Loucy (cell line): ENCODE measurements around the gene PYGB.

ENCODE experiments used
- H2AFZ ChIP-seq: fragments of 200-600 bp; sonication (generic); 2 replicates; pipeline ENCODE4 v1.6.0; 2016; ENCODE audit warnings: antibody characterized with exemption, mild to moderate bottlenecking, low read length, moderate library complexity
- H3F3A ChIP-seq: fragments of 200-600 bp; 2 replicates; pipeline ENCODE4 v1.6.0; 2016; ENCODE audit warnings: antibody characterized with exemption, low read depth, mild to moderate bottlenecking
- H3K27me3 ChIP-seq: fragments of 200-600 bp; sonication (generic); 2 replicates; pipeline ENCODE4 v1.6.1; 2014; ENCODE audit warnings: low read length, mild to moderate bottlenecking; ENCODE audit not compliant: insufficient read depth, poor library complexity, severe bottlenecking
- H3K36me3 ChIP-seq: fragments of 200-600 bp; sonication (generic); 2 replicates; pipeline ENCODE4 v1.6.1; 2016; ENCODE audit warnings: low read length; ENCODE audit not compliant: insufficient read depth
- H3K4me1 ChIP-seq: fragments of 200-600 bp; sonication (generic); 2 replicates; pipeline ENCODE4 v1.5.1; 2014; ENCODE audit warnings: low read length, mild to moderate bottlenecking; ENCODE audit not compliant: insufficient read depth, poor library complexity, severe bottlenecking
- H3K4me2 ChIP-seq: fragments of 200-600 bp; sonication (generic); 2 replicates; pipeline ENCODE4 v1.6.0; 2014; ENCODE audit warnings: antibody characterized with exemption, low read length, low read depth, mild to moderate bottlenecking; ENCODE audit not compliant: poor library complexity, severe bottlenecking
- H3K4me3 ChIP-seq: fragments of 200-600 bp; sonication (generic); 2 replicates; pipeline ENCODE4 v1.5.1; 2014; ENCODE audit warnings: low read length, mild to moderate bottlenecking, mixed read lengths; ENCODE audit not compliant: poor library complexity, severe bottlenecking
- H3K79me2 ChIP-seq: fragments of 200-600 bp; sonication (generic); 2 replicates; pipeline ENCODE4 v1.6.1; 2014; ENCODE audit warnings: low read length; ENCODE audit not compliant: insufficient read depth
- H3K9ac ChIP-seq: fragments of 200-600 bp; sonication (generic); 2 replicates; pipeline ENCODE4 v1.6.0; 2014; ENCODE audit warnings: mild to moderate bottlenecking, low read depth, low read length, moderate library complexity; ENCODE audit not compliant: poor library complexity, severe bottlenecking
- H3K9me2 ChIP-seq: fragments of 200-600 bp; sonication (generic); replicated peaks from 2 replicates; pipeline ENCODE4 v1.6.1; 2016; ENCODE audit warnings: low read depth, low read length, mixed read lengths
- H3K9me3 ChIP-seq: fragments of 200-600 bp; sonication (generic); 2 replicates; pipeline ENCODE4 v1.6.1; 2014; ENCODE audit warnings: mild to moderate bottlenecking, antibody characterized with exemption, low read length, low read depth; ENCODE audit not compliant: insufficient read depth
- H4K20me1 ChIP-seq: fragments of 200-600 bp; sonication (generic); 2 replicates; pipeline ENCODE4 v1.6.0; 2014; ENCODE audit warnings: antibody characterized with exemption, low read length, mild to moderate bottlenecking; ENCODE audit not compliant: insufficient read depth, poor library complexity, severe bottlenecking
- CTCF ChIP-seq: fragments of 200-600 bp; sonication (generic); conservative IDR thresholded peaks from 2 replicates; pipeline ENCODE4 v1.5.1; 2014; ENCODE audit warnings: mild to moderate bottlenecking, antibody characterized with exemption, low read length
- EZH2phosphoT487 ChIP-seq: fragments of 200-600 bp; IDR thresholded peaks from 2 replicates; pipeline ENCODE4 v1.6.1; 2018; ENCODE audit warnings: antibody characterized with exemption, mild to moderate bottlenecking, moderate library complexity, borderline replicate concordance

The PYGB gene

GRCh38 chr20:25227317-25227831, 20.5 kb upstream of the PYGB start:
- H3K4me1 ChIP-seq = no peaks in the 10 kb centered on the region
- no peak overlapping the region for H3K4me2 ChIP-seq
- no peaks in the 10 kb centered on the region for H4K20me1 ChIP-seq
- no peaks in the 10 kb centered on the region for H3K79me2 ChIP-seq
- no peak for TF ChIP-seq EZH2phosphoT487
- no peak for TF ChIP-seq CTCF
- H3K4me3 ChIP-seq = no peak overlapping the region
- H2AFZ ChIP-seq = no peak overlapping the region
- H3K27me3 ChIP-seq = no peaks in the 10 kb centered on the region
- H3K9me2 ChIP-seq = no peaks in the 10 kb centered on the region
- H3F3A ChIP-seq = no peaks in the 10 kb centered on the region
- H3K9ac ChIP-seq = no peak overlapping the region
- peaks cover 4% of the 10 kb centered on the region; the same call in 1 of the 2 replicates for H3K36me3 ChIP-seq
- no peaks in the 10 kb centered on the region for H3K9me3 ChIP-seq

- no peaks in the 10 kb centered on the region for H3K9me2 ChIP-seq
- TF ChIP-seq EZH2phosphoT487 = no peak
- TF ChIP-seq CTCF = no peak
- no peaks in the 10 kb centered on the region for H3K9me3 ChIP-seq
- H3K4me3 ChIP-seq = no peak overlapping the region
- H4K20me1 ChIP-seq = no peaks in the 10 kb centered on the region
- H3K9ac ChIP-seq = no peak overlapping the region
- no peaks in the 10 kb centered on the region for H3K79me2 ChIP-seq
- H3K4me2 ChIP-seq = no peak overlapping the region
- H3K27me3 ChIP-seq = no peaks in the 10 kb centered on the region
- no peaks in the 10 kb centered on the region for H3K36me3 ChIP-seq
- H3K4me1 ChIP-seq = no peaks in the 10 kb centered on the region
- no peak overlapping the region for H2AFZ ChIP-seq
- no peaks in the 10 kb centered on the region for H3F3A ChIP-seq
Observed at GRCh38 chr20:25229486-25230165, 18.3 kb upstream of the PYGB start.

GRCh38 chr20:25230166-25230831, 17.6 kb upstream of the PYGB start:
- no peak overlapping the region for H3K4me2 ChIP-seq
- H3K36me3 ChIP-seq = no peaks in the 10 kb centered on the region
- TF ChIP-seq EZH2phosphoT487 (no peak), CTCF (no peak)
- H3K4me1 ChIP-seq = no peaks in the 10 kb centered on the region
- H3K79me2 ChIP-seq = no peaks in the 10 kb centered on the region
- no peak overlapping the region for H2AFZ ChIP-seq
- H4K20me1 ChIP-seq = no peaks in the 10 kb centered on the region
- H3F3A ChIP-seq = no peaks in the 10 kb centered on the region
- no peak overlapping the region for H3K9ac ChIP-seq
- no peaks in the 10 kb centered on the region for H3K9me3 ChIP-seq
- no peak overlapping the region for H3K4me3 ChIP-seq
- no peaks in the 10 kb centered on the region for H3K27me3 ChIP-seq
- no peaks in the 10 kb centered on the region for H3K9me2 ChIP-seq
